ENCODE results near the gene SFMBT1.

DNA sequence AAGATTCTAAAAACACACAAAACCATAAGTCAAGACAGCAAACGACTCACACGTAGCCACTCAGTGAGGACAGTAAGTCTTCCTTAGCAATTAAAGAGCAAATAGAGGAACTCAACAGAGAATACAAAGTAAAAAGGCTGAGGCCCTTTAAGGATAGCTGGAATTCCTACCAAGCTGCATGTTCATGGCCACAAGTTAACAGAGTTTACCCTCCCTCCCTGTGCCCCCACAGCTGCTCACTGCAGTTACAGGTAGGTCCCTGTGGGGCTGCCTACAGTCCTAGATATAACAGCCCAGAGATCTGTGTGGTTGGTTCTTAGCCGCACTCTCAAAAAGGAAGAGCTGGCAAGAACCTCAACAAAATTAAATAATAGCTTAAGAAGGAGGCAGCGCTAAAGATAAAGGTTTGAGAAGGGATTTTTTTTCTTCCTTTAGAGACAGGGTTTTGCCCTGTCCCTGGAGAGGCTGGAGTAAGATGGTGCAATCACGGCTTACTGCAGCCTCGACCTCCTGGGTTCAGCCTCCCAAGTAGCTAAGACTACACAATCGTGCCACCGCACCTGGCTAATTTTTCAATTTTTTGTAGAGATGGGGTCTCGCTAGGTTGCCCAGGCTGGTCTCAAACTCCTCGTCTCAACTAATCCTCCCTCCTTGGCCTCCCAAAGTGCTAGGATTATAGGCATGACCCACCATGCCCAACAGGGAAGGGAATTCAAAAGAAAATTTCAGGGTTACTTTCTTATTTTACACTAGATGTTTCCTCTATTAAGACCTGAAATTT lies 19.3 kb downstream of the SFMBT1 start:
- TF ChIP-seq, protein P1, sequence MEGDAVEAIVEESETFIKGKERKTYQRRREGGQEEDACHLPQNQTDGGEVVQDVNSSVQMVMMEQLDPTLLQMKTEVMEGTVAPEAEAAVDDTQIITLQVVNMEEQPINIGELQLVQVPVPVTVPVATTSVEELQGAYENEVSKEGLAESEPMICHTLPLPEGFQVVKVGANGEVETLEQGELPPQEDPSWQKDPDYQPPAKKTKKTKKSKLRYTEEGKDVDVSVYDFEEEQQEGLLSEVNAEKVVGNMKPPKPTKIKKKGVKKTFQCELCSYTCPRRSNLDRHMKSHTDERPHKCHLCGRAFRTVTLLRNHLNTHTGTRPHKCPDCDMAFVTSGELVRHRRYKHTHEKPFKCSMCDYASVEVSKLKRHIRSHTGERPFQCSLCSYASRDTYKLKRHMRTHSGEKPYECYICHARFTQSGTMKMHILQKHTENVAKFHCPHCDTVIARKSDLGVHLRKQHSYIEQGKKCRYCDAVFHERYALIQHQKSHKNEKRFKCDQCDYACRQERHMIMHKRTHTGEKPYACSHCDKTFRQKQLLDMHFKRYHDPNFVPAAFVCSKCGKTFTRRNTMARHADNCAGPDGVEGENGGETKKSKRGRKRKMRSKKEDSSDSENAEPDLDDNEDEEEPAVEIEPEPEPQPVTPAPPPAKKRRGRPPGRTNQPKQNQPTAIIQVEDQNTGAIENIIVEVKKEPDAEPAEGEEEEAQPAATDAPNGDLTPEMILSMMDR (IDR thresholded peaks at IDR 0.05; ENCODE audit: control extremely low read depth in 1 of 3, insufficient read depth in 1 of 3, low read depth in 1 of 3, low read length in 3 of 3): peak in 1 of 3 experiments; percentile 11; a peak in 1 of 4 replicates
- TF ChIP-seq SRF (IDR thresholded peaks at IDR 0.05; ENCODE audit: low read depth, low read length) (no peak), POLR2A (IDR thresholded peaks at IDR 0.05; ENCODE audit: control extremely low read depth in 1 of 2, low read depth in 2 of 2, low read length in 2 of 2) (no peak)
